Memory B cell (primary cell): ENCODE data around the gene GAR1.

Experiments used
- ATAC-seq: fragments of 150-1000 bp; cut with Tn5 transposase; 2 replicates; pipeline ENCODE4 v1.10.0; 2021; ENCODE audit warnings: low read depth, mild to moderate bottlenecking, moderate library complexity
- DNase-seq, 2 donors: peaks; one replicate each; pipeline ENCODE4 v3.0.0; 2022; ENCODE audit warnings: low spot score in 2 of 2
- H3K27ac Mint-ChIP-seq: one replicate; pipeline ENCODE4 v1.8.0; 2022; ENCODE audit warnings: mild to moderate bottlenecking, moderate library complexity, mixed read lengths
- H3K27me3 Mint-ChIP-seq: one replicate; pipeline ENCODE4 v1.8.0; 2022; ENCODE audit warnings: mixed read lengths
- H3K36me3 Mint-ChIP-seq: one replicate; pipeline ENCODE4 v1.8.0; 2022; ENCODE audit warnings: mild to moderate bottlenecking, mixed read lengths
- H3K4me1 Mint-ChIP-seq: one replicate; pipeline ENCODE4 v1.8.0; 2022; ENCODE audit warnings: mixed read lengths
- H3K4me3 Mint-ChIP-seq: one replicate; pipeline ENCODE4 v1.8.0; 2022; ENCODE audit warnings: mild to moderate bottlenecking, moderate library complexity, mixed read lengths
- H3K9me3 Mint-ChIP-seq: one replicate; pipeline ENCODE4 v1.8.0; 2022; ENCODE audit warnings: mixed read lengths

GAR1 gene

GRCh38 chr4:109861916-109862511 is 46.5 kb downstream of the GAR1 start:
- ATAC-seq (no peak), DNase-seq (no peak)
- Mint-ChIP-seq H3K9me3 (peaks cover 6% of the 10 kb centered on the region), H3K4me3 (no peak overlapping the region), H3K27ac (no peak overlapping the region), H3K36me3 (peaks cover 6% of the 10 kb centered on the region), H3K4me1 (no peaks in the 10 kb centered on the region), H3K27me3 (no peaks in the 10 kb centered on the region)

- Mint-ChIP-seq H3K27me3 (no peaks in the 10 kb centered on the region), H3K27ac (no peak overlapping the region), H3K36me3 (no peaks in the 10 kb centered on the region), H3K9me3 (peaks cover 2% of the 10 kb centered on the region), H3K4me1 (no peaks in the 10 kb centered on the region), H3K4me3 (no peak overlapping the region)
- ATAC-seq (no peak), DNase-seq (no peak)
These were observed 48.6 kb downstream of the GAR1 start for GRCh38 chr4:109864134-109864533.

GRCh38 chr4:109870061-109870460 is 54.5 kb downstream of the GAR1 start:
- H3K27me3 Mint-ChIP-seq: no peaks in the 10 kb centered on the region
- no peak overlapping the region for H3K4me3 Mint-ChIP-seq
- ATAC-seq: no peak
- H3K4me1 Mint-ChIP-seq: no peaks in the 10 kb centered on the region
- no peak overlapping the region for H3K27ac Mint-ChIP-seq
- peaks cover 3% of the 10 kb centered on the region for H3K36me3 Mint-ChIP-seq
- no peaks in the 10 kb centered on the region for H3K9me3 Mint-ChIP-seq
- no peak for DNase-seq

GRCh38 chr4:109872065-109872464 is 56.5 kb downstream of the GAR1 start:
- H3K27ac Mint-ChIP-seq: no peak overlapping the region
- peaks cover 3% of the 10 kb centered on the region for H3K36me3 Mint-ChIP-seq
- ATAC-seq (no peak), DNase-seq (no peak)
- no peak overlapping the region for H3K4me3 Mint-ChIP-seq
- peaks cover 6% of the 10 kb centered on the region for H3K27me3 Mint-ChIP-seq
- H3K9me3 Mint-ChIP-seq: no peaks in the 10 kb centered on the region
- no peaks in the 10 kb centered on the region for H3K4me1 Mint-ChIP-seq

GRCh38 chr4:109872950-109873656 is 57.5 kb downstream of the GAR1 start:
- Mint-ChIP-seq H3K27me3 (peaks cover 6% of the 10 kb centered on the region), H3K36me3 (peaks cover 3% of the 10 kb centered on the region), H3K9me3 (no peaks in the 10 kb centered on the region), H3K4me1 (no peaks in the 10 kb centered on the region), H3K27ac (no peak overlapping the region), H3K4me3 (no peak overlapping the region)
- ATAC-seq: no peak
- no peak for DNase-seq

GRCh38 chr4:109873791-109874514 is 58.4 kb downstream of the GAR1 start:
- H3K27me3 Mint-ChIP-seq: peaks cover 6% of the 10 kb centered on the region
- peaks cover 3% of the 10 kb centered on the region for H3K36me3 Mint-ChIP-seq
- H3K4me1 Mint-ChIP-seq: no peaks in the 10 kb centered on the region
- H3K4me3 Mint-ChIP-seq: no peak overlapping the region
- H3K27ac Mint-ChIP-seq: no peak overlapping the region
- DNase-seq: no peak
- no peaks in the 10 kb centered on the region for H3K9me3 Mint-ChIP-seq
- ATAC-seq: no peak
